GM12878 (cell line): ENCODE measurements around the gene AIG1. TPM values are rescaled to one million over a fixed set of nuclear protein-coding genes. Genes with fewer than 3 reads are reported as not detected.

ENCODE experiments used
- ATAC-seq: fragments of 200-7000 bp; cut with Tn5 transposase; 3 replicates; pipeline ENCODE4 v1.9.1; 2020; ENCODE audit warnings: mild to moderate bottlenecking, moderate library complexity
- BruUV-seq: library from RNA; stranded (reverse); fragments of 400-500 nt; replicated peaks from 2 replicates; lab custom pipeline; 2021; lab: Mats Ljungman, UMichigan
- CTCF ChIA-PET: fragments of 300-600 bp; sonication (Branson Sonifier 250); formaldehyde crosslinking; extraction: SDS; loops from one replicate; lab custom pipeline; 2021; ENCODE audit warnings: inconsistent platforms; lab: Yijun Ruan, JAX
- POLR2A ChIA-PET: fragments of 350-600 bp; formaldehyde crosslinking; extraction: SDS; loops from one replicate; lab custom pipeline; 2021; ENCODE audit warnings: inconsistent platforms; lab: Charles Lee
- RAD21 ChIA-PET: fragments of 300-600 bp; sonication (Branson Sonifier 250); formaldehyde crosslinking; loops from one replicate; lab custom pipeline; 2023; ENCODE audit warnings: antibody characterized with exemption; ENCODE audit not compliant: unreplicated experiment; lab: Charles Lee
- SMC1A ChIA-PET: fragments of 300-600 bp; sonication (Branson Sonifier 250); formaldehyde crosslinking; loops from one replicate; lab custom pipeline; 2023; ENCODE audit not compliant: unreplicated experiment, uncharacterized antibody; lab: Charles Lee
- DNase-seq: peaks from one replicate; pipeline ENCODE4 v3.0.0-alpha.2; 2011; ENCODE audit warnings: low read depth, low spot score
- FAIRE-seq: peaks from 3 replicates; lab custom pipeline; 2011; peaks lifted over from hg19 to GRCh38; lab: Jason Lieb, UNC
- H2AFZ ChIP-seq: 2 replicates; pipeline ENCODE4 v1.6.0; 2011; ENCODE audit warnings: low read depth, low read length, control low read depth; ENCODE audit not compliant: control insufficient read depth
- H3K27ac ChIP-seq: 2 replicates; pipeline ENCODE4 v1.5.1; 2011; ENCODE audit warnings: control low read depth; ENCODE audit not compliant: control insufficient read depth, insufficient read depth
- H3K27me3 ChIP-seq, 2 experiments: replicated peaks in 1 of 2; 2 replicates each; pipeline versions ENCODE4 v1.6.0 to v1.6.1; 2011; ENCODE audit warnings: low read length in 1 of 2; ENCODE audit not compliant: control insufficient read depth in 2 of 2, insufficient read depth in 2 of 2
- H3K36me3 ChIP-seq, 2 experiments: 2 replicates each; pipeline ENCODE4 v1.5.1; 2011; ENCODE audit warnings: low read length in 1 of 2; ENCODE audit not compliant: control insufficient read depth in 2 of 2, insufficient read depth in 2 of 2
- H3K4me1 ChIP-seq: 2 replicates; pipeline ENCODE4 v1.6.1; 2011; ENCODE audit warnings: mild to moderate bottlenecking, low read length, moderate library complexity, mixed read lengths; ENCODE audit not compliant: control insufficient read depth, insufficient read depth
- H3K4me2 ChIP-seq: 2 replicates; pipeline ENCODE4 v1.6.0; 2011; ENCODE audit warnings: control low read depth; ENCODE audit not compliant: control insufficient read depth, insufficient read depth
- H3K4me3 ChIP-seq: fragments of 200-600 bp; sonication (generic); 2 replicates; pipeline ENCODE4 v1.5.1; 2016
- H3K79me2 ChIP-seq: 2 replicates; pipeline ENCODE4 v1.6.0; 2011; ENCODE audit warnings: low read length; ENCODE audit not compliant: control insufficient read depth, insufficient read depth
- H3K9ac ChIP-seq: 2 replicates; pipeline ENCODE4 v1.8.0; 2011; ENCODE audit warnings: low read length, control low read depth, mixed read lengths; ENCODE audit not compliant: control insufficient read depth, insufficient read depth
- H3K9me3 ChIP-seq: replicated peaks from 3 replicates; pipeline ENCODE4 v1.5.1; 2011; ENCODE audit warnings: mild to moderate bottlenecking, low read length; ENCODE audit not compliant: control insufficient read depth, insufficient read depth
- H4K20me1 ChIP-seq: 2 replicates; pipeline ENCODE4 v1.6.0; 2011; ENCODE audit not compliant: control insufficient read depth, insufficient read depth
- ATF3 ChIP-seq: IDR thresholded peaks from 2 replicates; pipeline ENCODE4 v1.6.1; 2011; ENCODE audit warnings: low read depth, mild to moderate bottlenecking, low read length, moderate library complexity, borderline replicate concordance; ENCODE audit errors: extremely low read depth
- BACH1 ChIP-seq: fragments of 450-650 bp; IDR thresholded peaks from 2 replicates; pipeline ENCODE4 v1.6.1; 2017; ENCODE audit warnings: mild to moderate bottlenecking, borderline replicate concordance
- BMI1 ChIP-seq: fragments of 450-650 bp; IDR thresholded peaks from 2 replicates; pipeline ENCODE4 v1.6.1; 2016; ENCODE audit warnings: mild to moderate bottlenecking, moderate library complexity, borderline replicate concordance
- DPF2 ChIP-seq: fragments of 450-650 bp; IDR thresholded peaks from 2 replicates; pipeline ENCODE4 v1.6.1; 2017; ENCODE audit warnings: mild to moderate bottlenecking
- IRF5 ChIP-seq: fragments of 450-650 bp; IDR thresholded peaks from 2 replicates; pipeline ENCODE4 v1.6.1; 2017; ENCODE audit warnings: borderline replicate concordance
- MEF2B ChIP-seq: fragments of 450-650 bp; IDR thresholded peaks from 2 replicates; pipeline ENCODE4 v1.6.1; 2018; ENCODE audit warnings: mild to moderate bottlenecking, moderate library complexity; ENCODE audit not compliant: partially characterized antibody, poor library complexity, severe bottlenecking
- RBBP5 ChIP-seq: fragments of 200-600 bp; sonication (generic); conservative IDR thresholded peaks from 2 replicates; pipeline ENCODE4 v1.6.1; 2016
- TAF1 ChIP-seq: IDR thresholded peaks from 2 replicates; pipeline ENCODE4 v1.6.1; 2011; ENCODE audit warnings: mild to moderate bottlenecking, low read depth, low read length, borderline replicate concordance
- TCF12 ChIP-seq: IDR thresholded peaks from 2 replicates; pipeline ENCODE4 v1.6.1; 2011; ENCODE audit warnings: low read depth, mild to moderate bottlenecking, low read length
- ZNF274 ChIP-seq: IDR thresholded peaks from one replicate; pipeline ENCODE4 v1.8.0; 2011; ENCODE audit not compliant: insufficient read length, insufficient read depth
- WGBS: methylation state at CpG from one replicate; pipeline ENCODE4 v1.1.6; 2016; ENCODE audit warnings: low lambda C conversion rate; ENCODE audit not compliant: insufficient replicate concordance, insufficient coverage; ENCODE audit errors: missing lambda C conversion rate; 5-methylcytosine and 5-hydroxymethylcytosine counted together
- in situ Hi-C: fragments of 300-500 bp; cut with MboI; formaldehyde crosslinking; loops from 9 replicates; pipeline ENCODE4 v1.14.3; 2018; ENCODE audit warnings: mixed read lengths
- intact Hi-C: fragments of 100-400 bp; cut with micrococcal nuclease; formaldehyde crosslinking; loops from one replicate; pipeline ENCODE4 v1.14.2; 2022; ENCODE audit not compliant: unreplicated experiment
- polyA plus RNA-seq, 11 experiments: library from polyadenylated mRNA; depleted of rRNA in 4 of 11; unstranded in 6 of 11; stranded (reverse) in 5 of 11; fragments of >200 nt; fragmentation: Nextera tagmentation in 4 of 11; fragmentation: Illumina TruSeq in 1 of 11; extraction: Ambion mirVana in 4 of 11; extraction: Trizol in 1 of 11; gene quantifications; 1 replicate in 1 of 11; 2 replicates in 10 of 11; pipeline versions ENCODE4 v1.2.1 to v1.2.3, GENCODE V29; 2011 to 2016; ENCODE audit warnings: inconsistent platforms in 2 of 11, missing spikeins in 2 of 11, low read depth in 1 of 11
- total RNA-seq, 4 experiments: library from RNA; depleted of rRNA in 3 of 4; stranded (reverse); fragments of >200 nt in 3 of 4; fragmentation: Illumina TruSeq in 1 of 4; extraction: Trizol in 1 of 4; gene quantifications; 2 replicates each; pipeline versions ENCODE4 v1.2.1 to v1.2.3, GENCODE V29; 2013 to 2021
- TF ChIP-seq, protein P1 (sequence below): fragments of 450-650 bp; IDR thresholded peaks from 2 replicates; pipeline ENCODE4 v1.6.1; 2016; ENCODE audit warnings: mild to moderate bottlenecking, moderate library complexity, borderline replicate concordance
- TF ChIP-seq, protein P2 (sequence below): fragments of 450-650 bp; formaldehyde crosslinking; IDR thresholded peaks from 2 replicates; pipeline ENCODE4 v1.4.0; 2022; ENCODE audit warnings: mild to moderate bottlenecking, moderate library complexity
- TF ChIP-seq, protein P3 (sequence below): IDR thresholded peaks from 2 replicates; pipeline ENCODE4 v1.6.1; 2011; ENCODE audit warnings: borderline replicate concordance, low read depth, mild to moderate bottlenecking, moderate library complexity, low read length; ENCODE audit not compliant: insufficient read depth, poor library complexity, severe bottlenecking

Gene AIG1
- total and polyA plus RNA-seq, 10 of the 15 experiments (the other 5 are each of a cell fraction or from before 2014, with no cell fraction given) = 27.0 to 74.5 (median 36.4) TPM

DNA sequence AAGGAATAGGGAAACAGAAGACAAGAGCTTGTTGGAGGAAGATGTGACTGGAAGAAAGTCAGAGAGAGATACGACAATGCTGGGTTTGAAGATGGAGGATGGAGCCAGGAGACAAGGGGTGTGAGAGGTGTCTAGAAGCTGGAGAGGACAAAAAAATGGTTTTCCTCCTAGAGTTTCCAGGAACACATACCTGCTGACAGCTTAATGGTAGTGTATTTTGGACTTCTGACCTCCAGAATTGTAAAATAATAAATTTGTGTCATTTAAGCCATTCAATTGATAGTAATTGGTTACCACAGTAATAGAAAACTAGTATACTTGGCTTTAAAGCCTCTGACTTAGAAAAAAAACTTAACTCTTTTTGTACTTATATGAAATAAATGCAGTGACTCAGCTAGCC is 3.6 kb downstream of the AIG1 start:
- ChIA-PET RAD21 (no interaction called here), SMC1A (interaction anchor here (0.6 to 2.3 kb wide), 5 partner anchors 10 to 213 kb away, joined by 3 to 6 read pairs (median 3); no protein-coding TSS in a partner anchor), CTCF (interaction anchor here (1.0 to 1.8 kb wide), 4 partner anchors 18 to 363 kb away, joined by 3 to 6 read pairs (median 4); no protein-coding TSS in a partner anchor), POLR2A (interaction anchor here (0.6 kb wide), 1 partner anchor 762 kb away, joined by 3 read pairs; no protein-coding TSS in a partner anchor)
- Histone ChIP-seq H3K4me3 (no peak overlapping the region), H3K9me3 (no peaks in the 10 kb centered on the region), H3K36me3 (no peaks in the 10 kb centered on the region), H3K4me1 (peaks cover 13% of the 10 kb centered on the region; the same call in 1 of the 2 replicates), H3K9ac (no peak overlapping the region), H2AFZ (no peak overlapping the region), H3K27me3 (no peaks in the 10 kb centered on the region), H4K20me1 (no peaks in the 10 kb centered on the region), H3K27ac (no peak overlapping the region), H3K79me2 (peaks cover 5% of the 10 kb centered on the region; the same call in 1 of the 2 replicates), H3K4me2 (no peak overlapping the region)
- 88% methylated on average over 1 of the region's 1 CpG for WGBS
- ATAC-seq (no peak), DNase-seq (no peak), FAIRE-seq (no peak)
- intact Hi-C loops (no loop called here), in situ Hi-C loops (no loop called here)
- BruUV-seq = no TSS peak
- TF ChIP-seq, protein P1, sequence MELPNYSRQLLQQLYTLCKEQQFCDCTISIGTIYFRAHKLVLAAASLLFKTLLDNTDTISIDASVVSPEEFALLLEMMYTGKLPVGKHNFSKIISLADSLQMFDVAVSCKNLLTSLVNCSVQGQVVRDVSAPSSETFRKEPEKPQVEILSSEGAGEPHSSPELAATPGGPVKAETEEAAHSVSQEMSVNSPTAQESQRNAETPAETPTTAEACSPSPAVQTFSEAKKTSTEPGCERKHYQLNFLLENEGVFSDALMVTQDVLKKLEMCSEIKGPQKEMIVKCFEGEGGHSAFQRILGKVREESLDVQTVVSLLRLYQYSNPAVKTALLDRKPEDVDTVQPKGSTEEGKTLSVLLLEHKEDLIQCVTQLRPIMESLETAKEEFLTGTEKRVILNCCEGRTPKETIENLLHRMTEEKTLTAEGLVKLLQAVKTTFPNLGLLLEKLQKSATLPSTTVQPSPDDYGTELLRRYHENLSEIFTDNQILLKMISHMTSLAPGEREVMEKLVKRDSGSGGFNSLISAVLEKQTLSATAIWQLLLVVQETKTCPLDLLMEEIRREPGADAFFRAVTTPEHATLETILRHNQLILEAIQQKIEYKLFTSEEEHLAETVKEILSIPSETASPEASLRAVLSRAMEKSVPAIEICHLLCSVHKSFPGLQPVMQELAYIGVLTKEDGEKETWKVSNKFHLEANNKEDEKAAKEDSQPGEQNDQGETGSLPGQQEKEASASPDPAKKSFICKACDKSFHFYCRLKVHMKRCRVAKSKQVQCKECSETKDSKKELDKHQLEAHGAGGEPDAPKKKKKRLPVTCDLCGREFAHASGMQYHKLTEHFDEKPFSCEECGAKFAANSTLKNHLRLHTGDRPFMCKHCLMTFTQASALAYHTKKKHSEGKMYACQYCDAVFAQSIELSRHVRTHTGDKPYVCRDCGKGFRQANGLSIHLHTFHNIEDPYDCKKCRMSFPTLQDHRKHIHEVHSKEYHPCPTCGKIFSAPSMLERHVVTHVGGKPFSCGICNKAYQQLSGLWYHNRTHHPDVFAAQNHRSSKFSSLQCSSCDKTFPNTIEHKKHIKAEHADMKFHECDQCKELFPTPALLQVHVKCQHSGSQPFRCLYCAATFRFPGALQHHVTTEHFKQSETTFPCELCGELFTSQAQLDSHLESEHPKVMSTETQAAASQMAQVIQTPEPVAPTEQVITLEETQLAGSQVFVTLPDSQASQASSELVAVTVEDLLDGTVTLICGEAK = no peak
- TF ChIP-seq, protein P2, sequence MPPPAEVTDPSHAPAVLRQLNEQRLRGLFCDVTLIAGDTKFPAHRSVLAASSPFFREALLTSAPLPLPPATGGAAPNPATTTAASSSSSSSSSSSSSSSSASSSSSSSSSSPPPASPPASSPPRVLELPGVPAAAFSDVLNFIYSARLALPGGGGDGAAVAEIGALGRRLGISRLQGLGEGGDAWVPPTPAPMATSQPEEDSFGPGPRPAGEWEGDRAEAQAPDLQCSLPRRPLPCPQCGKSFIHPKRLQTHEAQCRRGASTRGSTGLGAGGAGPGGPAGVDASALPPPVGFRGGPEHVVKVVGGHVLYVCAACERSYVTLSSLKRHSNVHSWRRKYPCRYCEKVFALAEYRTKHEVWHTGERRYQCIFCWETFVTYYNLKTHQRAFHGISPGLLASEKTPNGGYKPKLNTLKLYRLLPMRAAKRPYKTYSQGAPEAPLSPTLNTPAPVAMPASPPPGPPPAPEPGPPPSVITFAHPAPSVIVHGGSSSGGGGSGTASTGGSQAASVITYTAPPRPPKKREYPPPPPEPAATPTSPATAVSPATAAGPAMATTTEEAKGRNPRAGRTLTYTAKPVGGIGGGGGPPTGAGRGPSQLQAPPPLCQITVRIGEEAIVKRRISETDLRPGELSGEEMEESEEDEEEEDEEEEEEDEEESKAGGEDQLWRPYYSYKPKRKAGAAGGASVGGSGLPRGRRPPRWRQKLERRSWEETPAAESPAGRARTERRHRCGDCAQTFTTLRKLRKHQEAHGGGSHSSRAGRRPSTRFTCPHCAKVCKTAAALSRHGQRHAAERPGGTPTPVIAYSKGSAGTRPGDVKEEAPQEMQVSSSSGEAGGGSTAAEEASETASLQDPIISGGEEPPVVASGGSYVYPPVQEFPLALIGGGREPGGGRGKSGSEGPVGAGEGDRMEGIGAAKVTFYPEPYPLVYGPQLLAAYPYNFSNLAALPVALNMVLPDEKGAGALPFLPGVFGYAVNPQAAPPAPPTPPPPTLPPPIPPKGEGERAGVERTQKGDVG (CRISPR knock-in tag) = no peak
- no peak for TF ChIP-seq ZNF274
- TF ChIP-seq BMI1 = no peak
- TF ChIP-seq, protein P3, sequence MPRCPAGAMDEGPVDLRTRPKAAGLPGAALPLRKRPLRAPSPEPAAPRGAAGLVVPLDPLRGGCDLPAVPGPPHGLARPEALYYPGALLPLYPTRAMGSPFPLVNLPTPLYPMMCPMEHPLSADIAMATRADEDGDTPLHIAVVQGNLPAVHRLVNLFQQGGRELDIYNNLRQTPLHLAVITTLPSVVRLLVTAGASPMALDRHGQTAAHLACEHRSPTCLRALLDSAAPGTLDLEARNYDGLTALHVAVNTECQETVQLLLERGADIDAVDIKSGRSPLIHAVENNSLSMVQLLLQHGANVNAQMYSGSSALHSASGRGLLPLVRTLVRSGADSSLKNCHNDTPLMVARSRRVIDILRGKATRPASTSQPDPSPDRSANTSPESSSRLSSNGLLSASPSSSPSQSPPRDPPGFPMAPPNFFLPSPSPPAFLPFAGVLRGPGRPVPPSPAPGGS = no peak
- TF ChIP-seq DPF2 = no peak
- no peak for TF ChIP-seq IRF5
- TF ChIP-seq RBBP5 = no peak
- TF ChIP-seq TCF12 = no peak
- no peak for TF ChIP-seq BACH1
- no peak for TF ChIP-seq MEF2B
- TF ChIP-seq TAF1 = no peak
- TF ChIP-seq ATF3 = no peak
